ENCODE data around the gene NKD2. TPM values are rescaled to one million over a fixed set of nuclear protein-coding genes. Genes with fewer than 3 reads are reported as not detected.

The NKD2 gene
- total RNA-seq, 1 donor from 2014 or later = 1.7 TPM

DNA sequence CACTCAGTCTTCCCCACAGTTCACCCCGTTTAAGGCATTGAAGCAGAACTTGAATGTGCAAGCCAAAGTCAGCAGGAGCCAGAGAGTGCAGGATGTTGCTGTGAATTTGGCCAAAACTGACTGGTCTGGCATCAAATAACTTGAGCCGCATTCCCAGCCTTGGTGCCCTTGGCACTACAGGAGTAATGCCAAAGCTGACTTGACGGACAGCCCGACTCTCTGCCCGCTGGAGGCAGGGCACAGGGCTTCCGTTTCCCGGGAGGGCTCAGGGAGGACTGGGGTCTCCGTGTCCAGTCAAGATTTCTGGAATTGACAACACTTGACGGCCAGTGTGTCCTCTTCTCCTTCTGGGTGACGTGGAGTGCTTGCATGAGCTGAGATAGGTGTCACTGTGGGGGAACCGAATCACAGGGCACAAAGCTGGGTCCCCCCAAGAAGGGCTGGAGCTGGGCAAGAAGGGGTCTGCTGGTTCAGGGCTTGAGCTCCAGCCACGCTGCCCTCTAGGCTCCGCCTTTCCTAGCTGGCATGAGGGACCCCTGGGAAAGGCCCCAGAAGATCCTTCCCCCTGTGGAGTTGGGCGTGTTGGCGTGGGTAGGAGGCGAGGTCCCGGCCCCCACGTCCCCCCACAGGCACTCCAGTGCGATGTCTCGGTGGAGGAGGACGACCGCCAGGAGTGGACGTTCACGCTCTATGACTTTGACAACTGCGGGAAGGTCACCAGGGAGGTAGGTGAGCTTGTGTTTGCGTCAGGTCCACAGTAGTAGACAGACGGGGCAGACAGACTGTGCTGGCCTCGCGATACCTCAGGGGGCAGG is 25.2 kb downstream of the NKD2 start:
- Histone ChIP-seq H3K36me3 (ENCODE audit: control insufficient read depth, insufficient read depth, low read length) (no peaks in the 10 kb centered on the region), H3K4me3 (ENCODE audit: low read depth, low read length) (no peak overlapping the region), H3K27me3 (ENCODE audit: control insufficient read depth, insufficient read depth, low read length) (peaks cover 15% of the 10 kb centered on the region)
- TF ChIP-seq, protein P1, sequence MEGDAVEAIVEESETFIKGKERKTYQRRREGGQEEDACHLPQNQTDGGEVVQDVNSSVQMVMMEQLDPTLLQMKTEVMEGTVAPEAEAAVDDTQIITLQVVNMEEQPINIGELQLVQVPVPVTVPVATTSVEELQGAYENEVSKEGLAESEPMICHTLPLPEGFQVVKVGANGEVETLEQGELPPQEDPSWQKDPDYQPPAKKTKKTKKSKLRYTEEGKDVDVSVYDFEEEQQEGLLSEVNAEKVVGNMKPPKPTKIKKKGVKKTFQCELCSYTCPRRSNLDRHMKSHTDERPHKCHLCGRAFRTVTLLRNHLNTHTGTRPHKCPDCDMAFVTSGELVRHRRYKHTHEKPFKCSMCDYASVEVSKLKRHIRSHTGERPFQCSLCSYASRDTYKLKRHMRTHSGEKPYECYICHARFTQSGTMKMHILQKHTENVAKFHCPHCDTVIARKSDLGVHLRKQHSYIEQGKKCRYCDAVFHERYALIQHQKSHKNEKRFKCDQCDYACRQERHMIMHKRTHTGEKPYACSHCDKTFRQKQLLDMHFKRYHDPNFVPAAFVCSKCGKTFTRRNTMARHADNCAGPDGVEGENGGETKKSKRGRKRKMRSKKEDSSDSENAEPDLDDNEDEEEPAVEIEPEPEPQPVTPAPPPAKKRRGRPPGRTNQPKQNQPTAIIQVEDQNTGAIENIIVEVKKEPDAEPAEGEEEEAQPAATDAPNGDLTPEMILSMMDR (IDR thresholded peaks at IDR 0.05; ENCODE audit: insufficient read depth, low read length, poor library complexity, severe bottlenecking) = no peak
- DNase-seq (ENCODE audit: low read depth) = no peak

DNA sequence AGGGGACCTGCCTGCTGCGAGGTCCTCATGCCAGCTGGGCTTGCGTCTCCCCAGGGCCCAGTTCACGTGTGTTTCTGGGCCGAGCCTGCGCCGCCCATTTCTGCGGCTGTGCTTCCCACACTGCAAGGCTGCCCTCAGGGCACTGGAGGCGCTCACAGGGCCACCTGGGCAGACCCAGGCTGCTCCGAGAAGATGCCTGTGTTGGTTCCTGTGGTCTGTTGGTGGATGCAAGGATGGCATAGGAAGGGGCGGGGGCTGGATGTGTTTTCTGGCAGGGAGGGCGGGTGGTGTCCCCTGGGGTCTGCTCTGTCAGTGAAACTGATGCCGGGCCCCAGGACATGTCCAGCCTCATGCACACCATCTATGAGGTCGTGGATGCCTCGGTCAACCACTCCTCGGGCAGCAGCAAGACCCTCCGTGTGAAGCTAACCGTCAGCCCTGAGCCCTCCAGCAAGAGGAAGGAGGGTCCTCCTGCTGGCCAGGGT is 25.9 kb downstream of the NKD2 start:
- DNase-seq (ENCODE audit: low read depth) = no peak
- peaks cover 15% of the 10 kb centered on the region for H3K27me3 ChIP-seq (ENCODE audit: control insufficient read depth, insufficient read depth, low read length)
- no peak overlapping the region for H3K4me3 ChIP-seq (ENCODE audit: low read depth, low read length)
- TF ChIP-seq, protein P1 (IDR thresholded peaks at IDR 0.05; ENCODE audit: insufficient read depth, low read length, poor library complexity, severe bottlenecking) = no peak
- no peaks in the 10 kb centered on the region for H3K36me3 ChIP-seq (ENCODE audit: control insufficient read depth, insufficient read depth, low read length)

DNA sequence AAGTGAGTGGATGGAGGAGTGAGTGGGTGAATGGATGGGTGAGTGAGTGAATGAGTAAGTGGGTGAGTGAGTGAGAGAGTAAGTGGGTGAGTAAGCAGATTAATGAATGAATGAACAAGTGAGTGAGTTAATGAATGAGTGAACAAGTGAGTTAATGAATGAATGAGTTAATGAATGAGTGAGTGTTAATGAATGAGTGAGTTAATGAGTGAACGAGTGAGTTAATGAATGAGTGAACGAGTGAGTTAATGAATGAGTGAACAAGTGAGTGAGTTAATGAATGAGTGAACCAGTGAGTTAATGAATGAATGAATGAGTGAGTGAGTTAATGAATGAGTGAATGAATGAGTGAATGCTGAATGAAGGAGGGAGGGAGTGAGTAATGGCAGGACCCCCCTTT is 26.4 kb downstream of the NKD2 start:
- TF ChIP-seq, protein P1 (IDR thresholded peaks at IDR 0.05; ENCODE audit: insufficient read depth, low read length, poor library complexity, severe bottlenecking) = no peak
- no peak overlapping the region for H3K4me3 ChIP-seq (ENCODE audit: low read depth, low read length)

DNA sequence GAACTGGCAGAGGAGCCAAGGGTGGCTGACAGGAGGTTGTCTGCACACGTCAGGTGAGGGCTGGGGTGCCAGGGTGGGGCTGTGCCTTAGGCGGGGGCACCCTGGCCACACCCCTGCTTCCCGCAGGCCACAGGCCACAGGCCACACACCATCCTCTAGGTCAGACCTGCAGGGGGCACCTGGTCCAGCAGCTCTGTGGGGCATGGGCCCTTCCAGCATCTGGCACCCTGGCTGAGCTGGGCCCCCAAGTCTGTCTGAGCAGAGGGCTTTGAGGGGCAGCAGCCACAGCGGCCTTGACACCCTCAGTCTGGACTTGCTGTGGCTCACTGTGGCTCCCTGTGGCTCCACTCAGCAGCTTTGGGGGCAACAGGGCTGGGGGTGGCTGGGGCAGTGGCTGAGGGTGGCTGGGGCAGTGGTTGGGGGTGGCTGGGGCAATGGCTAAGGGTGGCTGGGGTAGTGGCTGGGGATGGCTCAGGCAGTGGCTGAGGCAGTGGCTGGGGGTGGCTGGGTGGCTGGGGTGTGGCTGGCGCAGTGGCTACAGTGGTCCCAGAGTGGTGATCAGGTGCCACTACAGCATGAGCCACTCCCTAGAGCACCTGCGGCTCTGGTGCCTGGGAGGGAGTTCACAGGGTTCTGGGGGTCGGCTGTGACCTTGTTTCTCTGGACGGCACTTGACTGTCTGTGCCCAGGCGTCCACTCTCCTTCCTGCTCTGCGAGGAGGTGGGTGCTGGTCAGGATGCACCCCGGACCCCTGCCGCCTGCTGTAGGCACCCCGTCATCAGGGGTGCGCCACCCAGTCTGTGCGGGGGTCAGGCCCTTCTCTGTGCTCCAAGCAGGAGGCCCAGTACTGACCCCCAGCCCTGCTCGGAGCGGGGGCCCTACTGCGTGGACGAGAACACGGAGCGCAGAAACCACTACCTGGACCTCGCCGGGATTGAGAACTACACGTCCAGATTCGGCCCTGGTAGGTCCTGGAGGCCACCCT is 27.1 kb downstream of the NKD2 start:
- Histone ChIP-seq H3K36me3 (ENCODE audit: control insufficient read depth, insufficient read depth, low read length) (no peaks in the 10 kb centered on the region), H3K27me3 (ENCODE audit: control insufficient read depth, insufficient read depth, low read length) (peaks cover 15% of the 10 kb centered on the region), H3K4me3 (ENCODE audit: low read depth, low read length) (no peak overlapping the region)
- TF ChIP-seq, protein P1 (IDR thresholded peaks at IDR 0.05; ENCODE audit: insufficient read depth, low read length, poor library complexity, severe bottlenecking) = no peak
- DNase-seq (ENCODE audit: low read depth) = no peak

More for the DNA sequence above, 26.4 kb downstream of the NKD2 start:
- Histone ChIP-seq H3K36me3 (ENCODE audit: control insufficient read depth, insufficient read depth, low read length) (no peaks in the 10 kb centered on the region), H3K27me3 (ENCODE audit: control insufficient read depth, insufficient read depth, low read length) (peaks cover 15% of the 10 kb centered on the region)
- DNase-seq (ENCODE audit: low read depth) = no peak

DNA sequence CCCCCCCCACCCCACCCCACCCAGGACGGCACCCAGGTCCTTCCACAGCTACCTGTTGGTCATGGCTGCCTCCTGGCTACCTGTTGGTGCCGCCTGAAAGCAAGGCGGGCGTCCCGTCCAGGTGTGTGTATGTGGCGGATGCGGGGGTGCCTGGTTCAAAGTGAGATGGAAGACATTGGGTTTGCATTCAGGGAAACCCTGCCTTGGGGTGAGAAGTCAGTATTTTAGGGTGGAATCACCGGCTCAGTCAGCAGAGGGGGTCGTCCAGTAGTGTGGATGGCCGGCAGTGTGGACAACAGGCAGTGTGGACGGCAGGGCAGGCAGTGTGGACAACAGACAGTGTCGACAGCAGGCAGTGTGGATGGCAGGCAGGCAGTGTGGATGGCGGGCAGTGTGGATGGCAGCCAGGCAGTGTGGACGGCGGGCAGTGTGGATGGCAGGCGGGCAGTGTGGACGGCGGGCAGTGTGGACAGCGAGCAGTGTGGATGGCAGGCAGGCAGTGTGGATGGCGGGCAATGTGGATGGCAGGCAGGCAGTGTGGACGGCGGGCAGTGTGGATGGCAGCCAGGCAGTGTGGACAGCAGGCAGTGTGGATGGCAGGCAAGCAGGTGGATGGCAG is 28.0 kb downstream of the NKD2 start:
- TF ChIP-seq, protein P1 (IDR thresholded peaks at IDR 0.05; ENCODE audit: insufficient read depth, low read length, poor library complexity, severe bottlenecking) = no peak
- Histone ChIP-seq H3K27me3 (ENCODE audit: control insufficient read depth, insufficient read depth, low read length) (peaks cover 10% of the 10 kb centered on the region), H3K36me3 (ENCODE audit: control insufficient read depth, insufficient read depth, low read length) (no peaks in the 10 kb centered on the region), H3K4me3 (ENCODE audit: low read depth, low read length) (no peak overlapping the region)
- DNase-seq (ENCODE audit: low read depth) = no peak
